Measurements from ENCODE around the gene C16orf90.

The C16orf90 gene

DNA sequence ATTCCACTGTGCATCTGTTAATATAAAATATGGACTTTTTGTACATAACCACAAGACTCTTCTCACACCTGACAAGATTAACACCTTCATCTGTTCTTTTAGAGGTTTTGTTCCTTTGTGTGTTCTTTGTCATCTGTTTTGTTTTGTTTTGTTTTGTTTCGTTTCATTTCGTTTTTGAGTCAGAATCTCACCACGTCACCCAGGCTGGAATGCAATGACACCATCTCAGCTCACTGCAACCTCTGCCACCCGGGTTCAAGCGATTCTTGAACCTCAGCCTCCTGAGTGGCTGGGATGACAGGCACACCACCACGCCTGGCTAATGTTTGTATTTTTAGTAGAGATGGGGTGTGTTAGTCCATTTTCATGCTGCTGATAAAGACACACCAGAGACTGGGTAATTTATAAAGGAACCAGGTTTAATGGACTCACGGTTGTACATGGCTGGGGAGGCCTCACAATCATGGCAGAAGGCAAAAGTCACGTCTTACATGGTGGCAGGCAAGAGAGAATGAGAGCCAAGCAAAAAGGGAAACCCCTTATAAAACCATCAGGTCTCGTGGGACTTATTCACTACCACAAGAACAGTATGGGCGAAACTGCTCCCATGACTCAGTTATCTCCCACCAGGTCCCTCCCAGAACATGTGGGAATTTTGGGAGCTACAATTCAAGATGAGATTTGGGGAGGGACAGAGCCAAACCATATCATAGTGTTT, 22.3 kb downstream of the C16orf90 start:
- no peak overlapping the region for H3K4me3 ChIP-seq (ENCODE audit: low read depth, low read length)
- no peak for DNase-seq (ENCODE audit: low read depth)
- TF ChIP-seq, protein P1, sequence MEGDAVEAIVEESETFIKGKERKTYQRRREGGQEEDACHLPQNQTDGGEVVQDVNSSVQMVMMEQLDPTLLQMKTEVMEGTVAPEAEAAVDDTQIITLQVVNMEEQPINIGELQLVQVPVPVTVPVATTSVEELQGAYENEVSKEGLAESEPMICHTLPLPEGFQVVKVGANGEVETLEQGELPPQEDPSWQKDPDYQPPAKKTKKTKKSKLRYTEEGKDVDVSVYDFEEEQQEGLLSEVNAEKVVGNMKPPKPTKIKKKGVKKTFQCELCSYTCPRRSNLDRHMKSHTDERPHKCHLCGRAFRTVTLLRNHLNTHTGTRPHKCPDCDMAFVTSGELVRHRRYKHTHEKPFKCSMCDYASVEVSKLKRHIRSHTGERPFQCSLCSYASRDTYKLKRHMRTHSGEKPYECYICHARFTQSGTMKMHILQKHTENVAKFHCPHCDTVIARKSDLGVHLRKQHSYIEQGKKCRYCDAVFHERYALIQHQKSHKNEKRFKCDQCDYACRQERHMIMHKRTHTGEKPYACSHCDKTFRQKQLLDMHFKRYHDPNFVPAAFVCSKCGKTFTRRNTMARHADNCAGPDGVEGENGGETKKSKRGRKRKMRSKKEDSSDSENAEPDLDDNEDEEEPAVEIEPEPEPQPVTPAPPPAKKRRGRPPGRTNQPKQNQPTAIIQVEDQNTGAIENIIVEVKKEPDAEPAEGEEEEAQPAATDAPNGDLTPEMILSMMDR (IDR thresholded peaks at IDR 0.05; ENCODE audit: control insufficient read depth, extremely low read depth, insufficient read depth) = no peak

DNA sequence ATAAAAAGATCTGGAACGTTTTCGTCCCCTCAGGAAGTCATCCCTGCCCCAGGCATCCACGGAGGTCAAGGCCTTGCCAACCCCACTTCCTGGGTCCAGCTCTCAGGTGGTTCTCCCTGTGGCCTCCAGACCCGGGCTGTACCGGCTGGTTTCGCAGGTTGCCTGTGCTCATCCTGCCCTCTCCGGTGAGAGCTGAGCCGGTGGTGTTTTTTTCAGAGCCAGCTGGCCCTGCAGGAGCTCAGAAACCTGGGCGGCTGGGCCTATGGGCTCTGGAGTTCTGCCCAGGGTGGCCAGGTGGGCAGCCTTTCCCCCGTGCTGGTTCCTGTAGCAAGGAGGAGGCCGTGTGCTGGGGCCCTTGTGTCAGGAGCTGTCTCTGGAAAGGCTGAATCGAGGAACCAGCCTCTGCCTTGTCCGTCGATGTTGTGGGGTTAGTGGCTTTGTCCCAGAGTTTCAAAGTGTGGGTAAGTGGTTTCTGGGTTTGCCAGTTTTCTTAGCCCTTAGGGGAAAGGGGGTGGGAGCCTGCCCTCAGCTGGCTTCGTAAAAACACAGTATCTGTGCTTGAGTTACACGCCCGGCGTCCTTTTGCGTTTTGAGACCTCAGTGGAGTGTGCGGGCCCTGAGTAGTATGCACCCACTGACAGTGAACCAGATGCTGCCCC, 23.6 kb downstream of the C16orf90 start:
- TF ChIP-seq, protein P1 (IDR thresholded peaks at IDR 0.05; ENCODE audit: control insufficient read depth, extremely low read depth, insufficient read depth) = no peak
- H3K4me3 ChIP-seq (ENCODE audit: low read depth, low read length) = no peak overlapping the region
- DNase-seq (ENCODE audit: low read depth) = no peak

DNA sequence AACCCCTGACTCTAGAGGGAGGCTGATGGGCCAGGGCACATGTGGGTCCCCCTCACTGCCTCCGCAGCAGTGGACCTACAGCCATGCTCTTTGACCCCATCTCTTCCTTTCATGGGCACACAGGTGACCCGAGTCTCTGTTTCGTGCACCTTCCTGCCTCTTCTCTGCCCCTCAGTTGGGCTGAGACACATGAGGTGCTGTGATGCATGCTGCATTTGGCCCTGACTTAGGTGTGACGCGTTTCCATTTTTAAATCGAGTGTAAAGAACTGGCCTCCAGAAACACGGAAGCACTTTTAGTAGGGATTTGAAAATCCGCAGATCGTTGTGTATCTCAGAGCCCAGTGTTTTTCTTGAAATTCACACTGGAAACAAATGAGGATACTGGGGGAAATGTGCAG, 24.6 kb downstream of the C16orf90 start:
- no peak for DNase-seq (ENCODE audit: low read depth)
- no peak overlapping the region for H3K4me3 ChIP-seq (ENCODE audit: low read depth, low read length)
- TF ChIP-seq, protein P1 (IDR thresholded peaks at IDR 0.05; ENCODE audit: control insufficient read depth, extremely low read depth, insufficient read depth) = no peak

DNA sequence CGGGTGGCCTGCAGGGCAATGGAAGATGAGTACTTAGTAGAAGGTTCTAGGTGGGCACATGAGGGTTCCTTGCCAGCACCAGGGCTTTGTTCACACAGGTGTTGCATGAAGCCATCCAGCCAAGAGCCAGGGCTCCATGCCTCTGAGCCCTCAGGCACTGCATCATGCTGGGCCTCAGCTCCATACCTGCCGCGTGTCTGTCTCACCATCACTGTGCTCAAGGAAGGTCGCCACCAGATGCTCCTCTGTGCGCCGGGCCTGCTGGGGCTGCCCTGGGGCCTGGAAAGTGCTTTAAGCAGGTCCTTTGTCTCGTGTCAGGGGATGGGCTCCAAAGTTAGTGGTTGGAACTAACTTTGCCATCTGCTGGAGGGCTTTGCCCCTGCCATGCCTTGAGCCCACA, 25.6 kb downstream of the C16orf90 start:
- TF ChIP-seq, protein P1 (IDR thresholded peaks at IDR 0.05; ENCODE audit: control insufficient read depth, extremely low read depth, insufficient read depth) = no peak
- DNase-seq (ENCODE audit: low read depth) = no peak
- H3K4me3 ChIP-seq (ENCODE audit: low read depth, low read length) = no peak overlapping the region

DNA sequence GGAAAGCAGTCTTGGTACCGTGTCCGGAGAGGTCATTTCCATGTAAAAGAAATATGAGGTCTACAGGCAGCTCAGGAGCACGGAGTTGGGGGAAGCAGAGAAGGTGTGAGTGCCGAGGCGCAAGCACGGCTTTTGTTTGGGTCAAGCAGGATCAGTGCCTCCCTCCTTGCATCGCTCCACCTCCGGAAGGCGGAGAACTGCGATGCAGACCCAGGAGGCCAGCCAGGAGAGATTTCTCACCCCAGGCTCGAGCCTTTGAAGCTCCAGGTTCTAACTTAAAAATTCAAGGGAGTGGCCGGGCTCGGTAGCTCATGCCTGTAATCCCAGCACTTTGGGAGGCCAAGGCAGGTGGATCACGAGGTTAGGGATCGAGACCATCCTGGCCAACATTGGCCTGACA, 26.8 kb downstream of the C16orf90 start:
- TF ChIP-seq, protein P1 (IDR thresholded peaks at IDR 0.05; ENCODE audit: control insufficient read depth, extremely low read depth, insufficient read depth) = no peak
- H3K4me3 ChIP-seq (ENCODE audit: low read depth, low read length) = no peak overlapping the region
- DNase-seq (ENCODE audit: low read depth) = no peak

DNA sequence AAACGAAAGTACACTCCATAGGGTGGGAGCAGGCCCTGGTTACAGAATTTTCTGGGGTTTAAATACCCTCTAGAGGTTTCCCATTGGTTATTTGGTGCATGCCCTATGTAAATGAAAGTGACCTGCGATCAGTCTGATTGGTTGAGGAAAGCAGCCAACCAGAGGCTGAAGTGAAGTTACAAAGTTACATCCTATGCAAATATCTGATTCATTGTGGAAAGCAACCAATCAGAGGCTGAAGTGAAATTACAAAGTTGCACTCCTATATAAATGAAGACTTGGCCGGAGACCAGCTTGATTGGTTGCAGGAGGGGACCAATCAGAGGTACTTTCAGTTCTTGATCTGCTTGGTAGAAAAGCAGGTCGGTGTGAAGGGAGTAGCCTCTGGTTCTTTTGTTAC, 27.4 kb downstream of the C16orf90 start:
- no peak overlapping the region for H3K4me3 ChIP-seq (ENCODE audit: low read depth, low read length)
- TF ChIP-seq, protein P1 (IDR thresholded peaks at IDR 0.05; ENCODE audit: control insufficient read depth, extremely low read depth, insufficient read depth) = no peak
- peak; percentile 56 for DNase-seq (ENCODE audit: low read depth)
